Pancreas (tissue), 10 donors: ENCODE results near the gene FGF12. TPM values are rescaled to one million over a fixed set of nuclear protein-coding genes. Genes with fewer than 3 reads are reported as not detected.

Experiments
- ATAC-seq, 4 donors: fragments of 200-7000 bp; cut with Tn5 transposase; one replicate each; pipeline versions ENCODE4 v1.8.0 to v1.9.1; 2020; ENCODE audit warnings: mild to moderate bottlenecking in 4 of 4, moderate library complexity in 4 of 4
- DNase-seq, 6 donors: peaks; one replicate each; pipeline ENCODE4 v3.0.0-alpha.2; 2020
- FAIRE-seq: peaks from 2 replicates; lab custom pipeline; 2012; peaks lifted over from hg19 to GRCh38; lab: Jason Lieb, UNC
- H3K27ac ChIP-seq, 4 donors: fragments of 200-600 bp; sonication (generic); 1 replicate in 3 of 4; 2 replicates in 1 of 4; pipeline versions ENCODE4 v1.5.0 to v1.8.0; 2020
- H3K27me3 ChIP-seq, 4 donors: fragments of 200-600 bp; one replicate each; pipeline ENCODE4 v1.8.0; 2021
- H3K36me3 ChIP-seq, 3 donors: fragments of 200-600 bp; sonication (generic) in 1 of 3; one replicate each; pipeline versions ENCODE4 v1.5.0 to v1.8.0; 2020 to 2021
- H3K4me1 ChIP-seq, 3 donors: fragments of 200-600 bp; one replicate each; pipeline ENCODE4 v1.8.0; 2021
- H3K4me3 ChIP-seq, 4 donors: fragments of 200-600 bp; sonication (generic) in 2 of 4; one replicate each; pipeline versions ENCODE4 v1.5.0 to v1.8.0; 2020 to 2021
- H3K9me3 ChIP-seq, 4 donors: fragments of 200-600 bp; one replicate each; pipeline ENCODE4 v1.8.0; 2021
- WGBS, 2 donors: extraction: QIAGEN DNeasy Blood & Tissue Kit; methylation state at CpG; one replicate each; pipeline ENCODE4 v1.1.7; 2013; 5-methylcytosine and 5-hydroxymethylcytosine counted together
- intact Hi-C, 3 donors: fragments of 100-400 bp; cut with DNase I; formaldehyde crosslinking; loops; one replicate each; pipeline versions ENCODE4 v1.11.1 to v1.14.2; 2022
- polyA plus RNA-seq, 2 donors: library from polyadenylated mRNA; stranded (reverse); fragments of 200-250 nt; gene quantifications; one replicate each; pipeline ENCODE4 v1.2.3, GENCODE V29; 2013
- total RNA-seq, 6 donors: library from RNA; stranded (reverse); fragmentation: NEBNext Ultra II Directional in 4 of 6; extraction: Animal tissue kit (Norgen Biotek cat#: 25700) in 4 of 6; gene quantifications; one replicate each; pipeline versions ENCODE4 v1.2.1 to v1.2.4, GENCODE V29; 2021 to 2023
- TF ChIP-seq, protein P1 (sequence below), 4 donors: fragments of 200-600 bp; sonication (generic) in 3 of 4; IDR thresholded peaks; one replicate each; pipeline versions ENCODE4 v1.5.0 to v1.8.0; 2021; ENCODE audit warnings: antibody characterized with exemption in 4 of 4
- donor health status: healthy with polysubstance abuse.
- donor health status: DM: no; HTN: no; CAD: no; lungs with moderate emphysema.
- donor health status: DM: no; HTN: no; CAD: no.
- donor health status: control.
- donor health status: control.
- donor health status: Bipolar disorder and iron deficiency.
- donor health status: DM: yes; HTN: yes; CAD: no.
- donor health status: DM: no; HTN: no; CAD: no.
- donor health status: DM: no; HTN: no; CAD: no.
- donor health status: DM: yes; HTN: yes; CAD: no.

Gene FGF12
- total and polyA plus RNA-seq, 8 donors, result 3.6 to 8.6 (median 6.4) TPM

- H3K27ac ChIP-seq, result no peak overlapping the region
- no peak overlapping the region for H3K4me3 ChIP-seq
- no peaks in the 10 kb centered on the region for H3K4me1 ChIP-seq
- no peaks in the 10 kb centered on the region for H3K36me3 ChIP-seq
- H3K27me3 ChIP-seq, result no peaks in the 10 kb centered on the region
- DNase-seq, result no peak
- intact Hi-C loops, result no loop called here
- peak in 1 of 4 donors; percentile 68 for ATAC-seq
- TF ChIP-seq, protein P1, sequence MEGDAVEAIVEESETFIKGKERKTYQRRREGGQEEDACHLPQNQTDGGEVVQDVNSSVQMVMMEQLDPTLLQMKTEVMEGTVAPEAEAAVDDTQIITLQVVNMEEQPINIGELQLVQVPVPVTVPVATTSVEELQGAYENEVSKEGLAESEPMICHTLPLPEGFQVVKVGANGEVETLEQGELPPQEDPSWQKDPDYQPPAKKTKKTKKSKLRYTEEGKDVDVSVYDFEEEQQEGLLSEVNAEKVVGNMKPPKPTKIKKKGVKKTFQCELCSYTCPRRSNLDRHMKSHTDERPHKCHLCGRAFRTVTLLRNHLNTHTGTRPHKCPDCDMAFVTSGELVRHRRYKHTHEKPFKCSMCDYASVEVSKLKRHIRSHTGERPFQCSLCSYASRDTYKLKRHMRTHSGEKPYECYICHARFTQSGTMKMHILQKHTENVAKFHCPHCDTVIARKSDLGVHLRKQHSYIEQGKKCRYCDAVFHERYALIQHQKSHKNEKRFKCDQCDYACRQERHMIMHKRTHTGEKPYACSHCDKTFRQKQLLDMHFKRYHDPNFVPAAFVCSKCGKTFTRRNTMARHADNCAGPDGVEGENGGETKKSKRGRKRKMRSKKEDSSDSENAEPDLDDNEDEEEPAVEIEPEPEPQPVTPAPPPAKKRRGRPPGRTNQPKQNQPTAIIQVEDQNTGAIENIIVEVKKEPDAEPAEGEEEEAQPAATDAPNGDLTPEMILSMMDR (IDR thresholded peaks at IDR 0.05), result no peak
- FAIRE-seq, result no peak
- 84 to 90% methylated on average over 2 of the region's 2 CpGs for WGBS, 2 donors
- no peaks in the 10 kb centered on the region for H3K9me3 ChIP-seq
Measured at GRCh38 chr3:192422997-192423342, 304.4 kb downstream of the FGF12 start.

GRCh38 chr3:192422321-192422996 lies 304.9 kb downstream of the FGF12 start:
- intact Hi-C loops, result no loop called here
- no peak overlapping the region for H3K4me3 ChIP-seq
- 75 to 80% methylated on average over 2 of the region's 2 CpGs for WGBS, 2 donors
- no peaks in the 10 kb centered on the region for H3K27me3 ChIP-seq
- H3K9me3 ChIP-seq, result no peaks in the 10 kb centered on the region
- H3K36me3 ChIP-seq, result no peaks in the 10 kb centered on the region
- ATAC-seq, result no peak
- H3K27ac ChIP-seq, result no peak overlapping the region
- FAIRE-seq, result no peak
- H3K4me1 ChIP-seq, result no peaks in the 10 kb centered on the region
- TF ChIP-seq, protein P1 (IDR thresholded peaks at IDR 0.05), result no peak
- DNase-seq, result no peak

GRCh38 chr3:192419312-192419711 lies 308.0 kb downstream of the FGF12 start:
- FAIRE-seq, result no peak
- 92 to 97% methylated on average over 1 of the region's 1 CpG for WGBS, 2 donors

GRCh38 chr3:192417559-192418055 lies 309.7 kb downstream of the FGF12 start:
- H3K27ac ChIP-seq, result no peak overlapping the region
- TF ChIP-seq, protein P1 (IDR thresholded peaks at IDR 0.05), result no peak
- H3K9me3 ChIP-seq, result no peaks in the 10 kb centered on the region
- intact Hi-C loops, result no loop called here
- no peak overlapping the region for H3K4me3 ChIP-seq
- no peak for ATAC-seq
- no peak for FAIRE-seq
- no peaks in the 10 kb centered on the region for H3K4me1 ChIP-seq
- no peaks in the 10 kb centered on the region for H3K27me3 ChIP-seq
- H3K36me3 ChIP-seq, result no peaks in the 10 kb centered on the region
- no peak for DNase-seq

More at GRCh38 chr3:192419312-192419711, 308.0 kb downstream of the FGF12 start:
- TF ChIP-seq, protein P1 (IDR thresholded peaks at IDR 0.05), result no peak
- H3K36me3 ChIP-seq, result no peaks in the 10 kb centered on the region
- intact Hi-C loops, result no loop called here
- ATAC-seq (no peak), DNase-seq (no peak)
- H3K9me3 ChIP-seq, result no peaks in the 10 kb centered on the region
- no peaks in the 10 kb centered on the region for H3K4me1 ChIP-seq
- H3K27me3 ChIP-seq, result no peaks in the 10 kb centered on the region
- no peak overlapping the region for H3K27ac ChIP-seq
- H3K4me3 ChIP-seq, result no peak overlapping the region

GRCh38 chr3:192417017-192417416 lies 310.3 kb downstream of the FGF12 start:
- 56 to 60% methylated on average over 2 of the region's 2 CpGs for WGBS, 2 donors
- Histone ChIP-seq H3K27me3 (no peaks in the 10 kb centered on the region), H3K4me1 (no peaks in the 10 kb centered on the region), H3K9me3 (no peaks in the 10 kb centered on the region), H3K36me3 (no peaks in the 10 kb centered on the region), H3K27ac (no peak overlapping the region), H3K4me3 (no peak overlapping the region)
- intact Hi-C loops, result no loop called here
- TF ChIP-seq, protein P1 (IDR thresholded peaks at IDR 0.05), result no peak
- peak in 1 of 4 donors; percentile 11 for ATAC-seq
- DNase-seq, result no peak
- no peak for FAIRE-seq
